GM11168 (cell line): ENCODE results near the gene ERI2.

Experiments used
- in situ Hi-C: fragments of 300-500 bp; cut with MboI; formaldehyde crosslinking; loops from one replicate; pipeline ENCODE4 v1.12.0; 2022; ENCODE audit warnings: low sequenced_read_pairs; ENCODE audit not compliant: unreplicated experiment

The ERI2 gene

GRCh38 chr16:20806168-20807050 is at the start of gene ERI2, which contains the start of gene REXO5:
Gene ERI2 (minus strand): TSS chr16:20806472. CDS start chr16:20806430, 42 bp downstream.
Gene REXO5 (plus strand): TSS chr16:20806527. CDS start chr16:20806954, 427 bp downstream.
- in situ Hi-C loops: no loop called here

- in situ Hi-C loops: loop anchor here (5.0 kb wide), 1 partner anchor 227 kb away; no protein-coding TSS in a partner anchor
These were observed 48.7 kb upstream of the ERI2 start for GRCh38 chr16:20854963-20855362.

GRCh38 chr16:20853981-20854620 is 47.8 kb upstream of the ERI2 start:
- in situ Hi-C loops: loop anchor here (5.0 kb wide), 1 partner anchor 228 kb away; no protein-coding TSS in a partner anchor

GRCh38 chr16:20853143-20853542 is 46.9 kb upstream of the ERI2 start:
- in situ Hi-C loops: loop anchor here (5.0 kb wide), 1 partner anchor 229 kb away; no protein-coding TSS in a partner anchor

- in situ Hi-C loops: loop anchor here (5.0 kb wide), 1 partner anchor 231 kb away; no protein-coding TSS in a partner anchor
These were observed 45.3 kb upstream of the ERI2 start for GRCh38 chr16:20851601-20852000.

- in situ Hi-C loops: loop anchor here (5.0 kb wide), 1 partner anchor 231 kb away; no protein-coding TSS in a partner anchor
These were observed 44.7 kb upstream of the ERI2 start for GRCh38 chr16:20850981-20851380.

GRCh38 chr16:20849589-20850390 is 43.5 kb upstream of the ERI2 start:
- in situ Hi-C loops: loop anchor here (5.0 kb wide), 1 partner anchor 233 kb away; no protein-coding TSS in a partner anchor

- in situ Hi-C loops: no loop called here
These were observed 41.3 kb upstream of the ERI2 start for GRCh38 chr16:20847550-20847949.

GRCh38 chr16:20846551-20846950 is 40.3 kb upstream of the ERI2 start:
- in situ Hi-C loops: no loop called here

- in situ Hi-C loops: no loop called here
These were observed 39.8 kb upstream of the ERI2 start for GRCh38 chr16:20846030-20846429.

- in situ Hi-C loops: no loop called here
These were observed 38.3 kb upstream of the ERI2 start for GRCh38 chr16:20844588-20844987.

GRCh38 chr16:20844054-20844453 is 37.8 kb upstream of the ERI2 start:
- in situ Hi-C loops: no loop called here

- in situ Hi-C loops: no loop called here
These were observed 33.2 kb upstream of the ERI2 start for GRCh38 chr16:20839504-20839903.

- in situ Hi-C loops: no loop called here
These were observed 32.0 kb upstream of the ERI2 start for GRCh38 chr16:20838240-20838639.

GRCh38 chr16:20833086-20833485 is 26.8 kb upstream of the ERI2 start:
- in situ Hi-C loops: no loop called here

- in situ Hi-C loops: no loop called here
These were observed 24.1 kb upstream of the ERI2 start for GRCh38 chr16:20830372-20830771.

GRCh38 chr16:20829536-20829935 is 23.3 kb upstream of the ERI2 start:
- in situ Hi-C loops: no loop called here

- in situ Hi-C loops: no loop called here
These were observed 19.8 kb upstream of the ERI2 start for GRCh38 chr16:20826039-20826566.

- in situ Hi-C loops: no loop called here
These were observed 16.5 kb upstream of the ERI2 start for GRCh38 chr16:20822521-20823325.
